Stimulated activated CD4-positive, alpha-beta T cell treated with anti-CD3 and anti-CD28 coated beads, Interleukin-2, amount 100 ng/mL, for 48 hours (primary cell): ENCODE results near the gene ATP5PD.

Experiments
- DNase-seq, 2 donors: peaks; one replicate each; pipeline ENCODE4 v3.0.0-alpha.2; 2020

ATP5PD gene

DNA sequence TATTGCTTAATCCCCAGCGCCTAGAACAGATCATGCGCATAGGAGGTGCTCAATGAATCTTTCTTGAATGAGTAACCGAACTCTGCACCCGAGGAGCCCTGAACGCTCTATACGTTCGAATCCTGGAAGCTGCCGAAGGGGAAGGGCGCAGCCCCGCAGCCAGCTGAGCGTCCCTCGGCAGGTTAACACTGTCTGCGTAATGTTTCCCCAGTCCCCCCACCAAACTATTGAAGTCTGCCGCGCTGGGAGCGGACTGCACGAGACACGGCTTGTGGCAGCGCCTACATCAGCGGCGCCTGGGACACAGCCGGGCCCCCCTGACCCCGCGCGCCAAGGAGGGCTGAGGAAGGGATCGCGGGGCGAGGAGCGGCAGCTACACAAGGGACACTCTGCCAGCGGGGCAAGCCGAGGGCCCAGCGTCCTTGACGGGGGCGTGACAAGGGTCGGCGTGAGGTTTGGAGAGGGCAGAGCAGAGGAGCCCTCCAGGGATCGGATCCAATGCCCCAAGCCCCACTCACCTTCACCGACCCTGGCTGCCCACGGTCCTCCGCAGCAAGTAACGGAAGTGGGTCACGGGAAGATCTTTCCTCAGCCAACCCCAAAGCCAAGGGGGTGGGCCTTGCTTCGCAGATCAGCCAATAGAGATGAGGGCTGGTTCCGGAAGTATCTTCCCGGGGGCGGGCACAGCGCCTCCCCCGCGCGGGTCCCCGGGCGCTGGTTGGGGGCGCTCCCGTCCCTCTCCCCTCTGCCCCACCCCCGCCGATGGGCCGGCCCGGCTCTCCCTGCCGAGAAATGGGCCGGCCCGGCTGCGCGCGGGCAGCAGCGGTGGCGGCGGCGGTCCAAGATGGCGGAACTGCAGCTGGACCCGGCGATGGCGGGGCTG lies at the start of gene ATP5PD, which contains the start of gene KCTD2:
Gene ATP5PD (minus strand): TSS at position 563 of the 883 bp plus-strand sequence. CDS start 4,319 bp downstream, outside the sequence.
Gene KCTD2 (plus strand): TSS at position 819 of the 883 bp plus-strand sequence. CDS start 26 bp downstream, at position 845.
- DNase-seq = peak; percentile 90 to 92

DNA sequence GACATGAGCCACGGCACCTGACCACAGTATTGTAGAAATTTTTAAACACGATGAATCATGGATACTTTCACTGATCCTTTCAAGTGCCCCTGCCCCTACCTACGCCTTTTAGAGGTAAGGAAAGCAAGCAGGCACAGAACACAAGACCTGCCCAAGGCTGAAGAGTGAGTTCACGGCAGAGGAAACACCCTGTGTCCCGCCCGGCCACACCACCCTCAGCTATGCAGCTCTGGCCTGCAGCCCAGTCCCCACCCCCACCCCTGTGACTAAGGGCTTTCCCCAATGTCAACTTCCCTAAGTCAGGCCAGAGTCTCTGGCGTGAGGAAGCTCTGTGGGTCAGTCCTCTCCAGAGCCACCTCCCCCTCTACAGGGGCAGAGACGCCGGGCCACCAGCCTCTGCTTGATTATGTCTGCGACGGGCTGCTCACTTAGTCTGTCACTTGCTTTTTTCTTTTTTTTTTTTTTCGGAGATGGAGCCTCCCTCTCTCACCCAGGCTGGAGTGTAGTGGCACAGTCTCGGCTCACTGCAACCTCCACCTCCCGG lies 49.4 kb upstream of the ATP5PD start:
- DNase-seq = no peak

DNA sequence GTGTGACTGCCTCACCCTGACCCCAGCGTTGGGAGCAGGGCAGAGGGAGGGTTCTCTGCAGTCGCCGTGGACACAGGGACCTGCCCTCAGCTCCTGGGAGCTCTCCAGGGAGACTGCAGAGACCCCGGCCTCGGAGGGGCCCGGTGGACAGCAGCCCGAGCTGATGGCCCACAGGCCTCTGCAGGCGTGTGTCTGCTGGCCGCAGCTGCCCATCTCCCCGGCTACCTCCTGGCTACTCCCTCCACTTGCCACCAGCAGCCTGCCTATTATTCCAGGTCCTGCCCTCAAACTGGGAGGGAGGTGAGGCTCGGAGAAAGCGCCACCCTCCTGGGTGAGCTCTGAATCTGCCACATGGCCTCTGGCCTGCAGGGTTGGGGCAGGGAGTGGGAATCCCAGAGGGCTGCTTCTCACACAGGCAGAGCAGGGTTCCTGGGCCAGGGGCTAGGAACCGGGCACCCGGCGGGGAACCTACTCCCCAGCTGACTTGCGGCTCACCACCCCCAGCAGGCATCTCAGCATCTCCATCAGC lies 48.2 kb upstream of the ATP5PD start:
- DNase-seq = no peak

DNA sequence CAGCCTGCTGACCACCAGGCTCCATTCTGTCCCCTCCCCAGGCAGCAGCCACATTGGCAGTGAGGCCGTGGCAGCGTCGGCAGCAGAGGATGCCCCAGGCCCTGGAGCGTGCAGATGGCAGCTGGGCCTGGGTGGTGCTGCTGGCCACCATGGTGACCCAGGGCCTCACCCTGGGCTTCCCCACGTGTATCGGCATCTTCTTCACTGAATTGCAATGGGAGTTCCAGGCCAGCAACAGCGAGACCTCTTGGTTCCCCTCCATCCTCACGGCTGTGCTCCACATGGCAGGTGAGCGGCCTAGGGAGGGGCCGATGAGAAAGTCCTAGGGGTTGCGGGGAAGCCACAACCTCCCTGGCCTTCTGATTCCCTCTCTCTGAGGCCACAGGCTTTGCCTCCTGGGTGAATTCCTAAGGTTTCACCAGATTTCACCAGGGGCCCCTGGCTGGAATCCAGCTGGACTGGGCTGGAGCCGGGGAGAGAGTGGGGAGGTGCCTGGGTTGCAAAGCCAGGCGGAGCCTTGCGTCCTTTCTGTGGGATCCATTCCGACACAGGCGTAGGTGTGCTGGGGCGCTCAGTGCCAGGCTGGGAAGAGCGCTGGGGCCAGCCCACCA lies 46.9 kb upstream of the ATP5PD start:
- DNase-seq = no peak

DNA sequence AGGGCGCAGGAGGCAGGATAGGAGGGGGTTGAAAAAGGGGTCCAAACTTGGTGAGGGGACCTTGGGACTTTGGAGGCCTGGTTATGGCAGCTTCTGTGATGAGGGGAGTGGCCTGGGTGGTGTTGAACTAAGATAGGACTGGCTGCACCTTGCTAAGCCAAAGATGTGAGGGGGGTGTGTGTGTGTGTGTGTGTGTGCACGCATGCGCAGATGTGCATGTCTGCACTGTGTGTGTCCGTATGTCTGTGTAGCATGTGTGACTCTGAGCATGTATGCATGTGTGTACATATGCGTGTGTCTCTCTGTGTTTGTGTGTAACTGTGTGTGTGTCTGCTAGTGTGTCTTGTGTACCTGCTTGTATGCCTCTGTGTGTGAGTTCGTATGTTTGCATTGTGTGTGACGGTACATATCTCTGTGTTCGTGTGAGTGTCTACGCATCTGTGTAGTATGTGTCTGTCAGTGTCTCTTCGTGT lies 45.1 kb upstream of the ATP5PD start:
- DNase-seq = no peak

DNA sequence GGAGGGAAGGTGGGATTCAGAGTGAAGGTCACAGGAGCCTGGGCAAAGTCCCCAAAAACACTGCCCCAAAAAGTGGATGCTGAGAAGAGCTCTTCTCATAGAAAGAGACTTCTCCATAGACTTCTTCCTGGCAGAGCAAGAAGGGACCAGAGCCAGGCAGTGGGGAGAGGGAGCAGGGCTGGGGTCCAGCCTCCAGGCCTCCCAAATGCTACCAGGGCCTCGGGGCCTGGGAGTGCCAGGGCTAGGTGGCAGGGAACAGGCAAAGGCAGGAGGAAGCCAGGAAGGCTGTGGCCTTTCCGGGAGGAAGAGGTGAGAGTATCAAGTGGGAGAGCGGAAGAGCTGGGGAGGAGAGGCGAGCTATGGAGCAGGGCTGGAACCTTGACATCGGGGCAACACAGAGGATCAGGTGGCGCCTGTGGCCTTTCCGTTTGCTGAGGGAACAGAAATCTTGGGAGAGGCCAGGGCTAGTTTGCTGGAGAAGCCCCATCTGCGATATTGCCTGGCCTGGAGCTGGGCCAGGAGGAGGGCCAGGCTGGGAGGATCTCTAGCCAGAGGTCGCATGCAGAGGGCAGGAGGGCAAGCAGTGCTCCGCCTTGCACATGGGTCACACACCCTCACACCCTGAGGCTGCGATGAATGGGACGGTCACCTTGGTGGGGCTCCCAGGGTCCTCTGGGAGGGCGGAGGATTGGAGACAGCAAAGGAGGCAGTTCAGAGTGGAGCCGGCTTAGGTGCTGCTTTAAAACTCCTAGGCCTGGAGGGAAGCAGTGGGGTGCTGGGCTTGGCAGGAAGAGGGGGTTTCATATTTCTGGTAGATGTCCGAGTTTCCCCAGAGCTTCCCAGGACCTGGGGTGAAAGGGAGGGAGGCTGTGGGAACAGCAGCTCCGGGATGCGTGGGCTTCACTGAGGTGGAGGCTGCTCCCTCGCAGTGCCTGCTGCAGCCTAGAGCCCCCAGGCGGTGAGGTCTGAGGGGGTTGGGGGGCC lies 44.4 kb upstream of the ATP5PD start:
- DNase-seq = no peak

DNA sequence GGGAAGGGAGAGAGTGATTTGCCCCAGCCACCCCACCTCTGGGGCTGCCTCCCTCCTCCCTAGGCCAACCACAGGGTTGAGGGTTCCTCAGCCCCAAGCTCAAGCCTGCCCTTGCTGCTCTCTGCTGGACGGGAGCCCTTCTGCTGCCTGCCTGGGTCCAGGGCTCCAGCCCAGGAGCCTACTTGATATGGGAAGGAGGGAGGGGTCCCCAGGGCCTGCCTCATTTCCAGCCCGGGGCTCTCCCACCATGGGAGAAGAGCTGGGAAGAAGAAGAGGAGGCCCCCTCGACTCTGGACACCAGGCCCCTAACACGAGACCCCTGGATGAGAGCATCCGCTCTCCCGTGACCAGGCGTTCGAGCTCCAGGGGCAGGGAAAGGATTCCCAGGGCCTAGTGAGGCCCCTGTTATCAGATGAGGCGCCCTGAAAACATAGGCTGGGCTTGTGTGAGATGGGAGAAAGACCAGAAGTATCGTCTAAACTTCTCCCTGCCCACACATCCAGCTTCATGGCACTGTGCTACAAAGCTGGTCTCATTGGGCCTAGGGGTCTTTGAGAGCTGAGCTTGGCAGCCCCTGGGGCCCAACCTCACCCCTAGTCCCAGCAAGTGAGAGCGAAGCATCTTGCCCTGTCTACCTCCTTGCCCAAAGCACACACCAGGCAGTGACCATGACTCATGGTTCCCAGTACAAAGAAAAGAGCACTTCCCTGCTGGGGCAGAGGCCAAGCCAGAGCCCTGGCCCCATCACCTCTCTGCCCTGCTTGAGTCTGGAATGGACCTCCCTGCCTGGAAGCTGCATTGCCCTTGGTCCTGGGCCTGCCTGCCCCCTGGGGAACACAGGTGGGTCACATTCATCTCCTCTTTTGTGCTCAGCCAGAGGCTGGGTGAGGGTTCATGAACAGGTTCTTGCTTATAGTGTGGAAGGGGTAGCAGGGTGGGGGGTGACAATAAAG lies 42.0 kb upstream of the ATP5PD start:
- peak in 1 of 2 donors; percentile 18 for DNase-seq

DNA sequence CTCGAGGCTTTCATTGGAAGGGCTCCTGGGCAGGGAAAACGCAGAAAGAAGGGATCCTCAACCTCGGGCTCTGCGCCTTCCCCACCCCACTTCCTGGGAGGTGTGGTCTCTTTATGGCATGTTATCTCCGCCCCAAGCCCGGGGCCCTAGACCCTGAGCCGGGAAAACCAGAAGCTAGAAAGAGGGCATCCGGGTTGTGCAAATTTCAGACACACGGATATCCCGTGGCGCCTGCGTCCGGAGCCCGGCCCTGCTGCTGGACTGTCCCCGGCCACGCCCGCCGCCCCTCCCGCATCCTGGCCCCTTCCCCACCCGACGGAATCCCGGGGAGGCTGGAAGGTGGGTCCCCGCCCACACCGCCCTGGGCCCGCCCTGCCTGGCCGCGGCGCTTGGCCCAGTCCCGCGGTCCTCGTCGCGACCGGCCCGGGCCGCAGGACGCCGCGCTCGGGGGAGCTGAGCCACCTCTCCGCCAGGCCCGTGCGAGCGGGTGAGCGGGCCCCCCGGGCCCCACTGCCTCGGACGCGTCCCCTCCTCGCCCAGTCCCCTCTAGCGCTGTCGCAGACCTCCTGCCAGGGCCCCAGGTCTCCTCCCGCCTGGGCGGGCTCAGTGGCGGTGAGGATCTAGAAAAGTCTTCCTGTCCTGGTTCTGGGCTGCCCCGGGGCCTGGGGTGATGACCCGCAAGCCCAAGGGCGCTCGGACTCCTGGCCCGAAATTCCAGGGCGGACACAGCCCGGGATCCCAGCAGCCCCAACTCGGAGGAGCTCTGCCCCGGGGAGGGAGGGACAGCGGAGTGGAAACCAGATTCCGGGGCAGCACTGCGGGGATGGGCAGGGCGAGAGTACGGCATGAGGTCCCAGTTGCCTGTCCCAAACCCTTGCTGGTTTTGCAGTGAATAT lies 41.0 kb upstream of the ATP5PD start, which contains the start of gene SLC16A5:
Gene SLC16A5 (plus strand): TSS at position 397 of the 896 bp plus-strand sequence. CDS start 5,683 bp downstream, outside the sequence.
- DNase-seq = peak in 1 of 2 donors; percentile 33

DNA sequence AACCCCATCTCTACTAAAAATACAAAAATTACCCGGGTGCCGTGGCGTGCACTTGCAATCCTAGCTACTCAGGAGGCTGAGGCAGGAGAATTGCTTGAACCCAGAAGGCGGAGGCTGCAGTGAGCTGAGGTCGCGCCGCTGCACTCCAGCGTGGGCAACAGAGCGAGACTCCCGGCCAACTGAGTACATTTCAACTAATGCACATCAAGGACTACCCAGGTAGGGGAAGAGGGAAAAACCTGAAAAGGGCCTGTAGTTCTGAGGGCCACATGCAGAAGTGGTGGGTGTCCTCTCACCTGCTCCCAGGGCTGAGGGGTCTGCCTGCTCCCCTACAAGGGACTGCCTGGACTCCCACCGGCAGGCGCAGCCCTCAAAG lies 40.4 kb upstream of the ATP5PD start:
- DNase-seq = no peak

DNA sequence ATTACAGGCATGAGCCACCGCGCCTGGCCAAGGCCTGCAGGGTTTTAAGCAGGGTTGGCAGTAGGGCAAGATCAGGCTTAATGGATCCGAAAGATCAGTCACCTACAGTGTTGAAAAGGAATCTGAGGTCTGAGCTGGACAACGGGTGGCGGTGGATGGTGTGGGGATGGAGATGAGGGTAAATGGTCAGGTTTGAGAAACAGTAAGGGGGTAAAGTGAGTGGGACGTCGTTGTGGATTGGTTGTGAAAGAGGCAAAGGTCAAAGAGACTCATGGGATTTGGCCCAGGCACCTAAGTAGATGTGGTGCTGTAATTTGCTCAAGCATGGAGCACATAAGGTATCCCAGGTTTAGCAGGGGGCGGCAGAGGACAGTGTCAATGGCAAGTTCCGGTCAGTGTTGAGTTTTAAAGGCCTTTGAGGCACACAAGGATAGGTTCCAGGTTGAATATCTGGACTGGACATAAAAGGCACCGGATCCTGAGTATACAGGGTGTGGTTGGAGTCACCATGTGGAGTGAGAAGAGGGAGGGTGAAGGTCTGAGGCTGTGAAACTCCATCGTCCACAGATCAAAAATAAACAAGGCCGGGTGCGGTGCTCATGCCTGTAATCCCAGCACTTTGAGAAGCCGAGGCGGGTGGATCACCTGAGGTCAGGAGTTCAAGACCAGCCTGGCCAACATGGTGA lies 39.9 kb upstream of the ATP5PD start:
- no peak for DNase-seq

DNA sequence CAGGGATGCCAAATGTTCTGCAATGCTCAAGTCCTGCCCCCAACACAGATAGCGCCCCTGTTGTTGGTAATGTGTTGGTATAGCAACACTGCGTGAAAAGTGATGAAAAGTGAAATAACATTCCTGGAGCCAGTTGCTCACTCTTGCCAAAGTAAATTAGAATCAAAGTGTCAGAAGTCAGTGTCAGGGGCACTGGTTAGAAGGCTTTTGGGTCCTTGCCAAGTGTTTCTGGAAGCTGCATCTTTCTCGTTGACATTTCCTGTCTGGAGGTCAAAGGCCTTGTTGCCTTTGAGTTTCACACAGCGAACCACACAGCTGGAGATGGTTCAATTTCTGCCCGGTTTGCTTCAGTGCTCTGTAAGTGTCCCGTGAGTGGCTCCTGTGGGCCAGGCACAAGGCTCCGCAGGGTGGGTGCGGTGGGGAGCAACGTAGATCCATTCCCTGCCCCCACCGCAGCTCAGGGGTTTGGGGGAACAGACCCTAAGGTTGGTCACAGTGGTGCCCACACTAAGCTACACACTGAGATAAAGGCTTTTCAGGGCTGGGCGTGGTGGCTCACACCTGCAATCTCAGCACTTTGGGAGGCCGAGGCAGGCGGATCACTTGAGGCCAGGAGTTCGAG lies 37.4 kb upstream of the ATP5PD start:
- DNase-seq = no peak

DNA sequence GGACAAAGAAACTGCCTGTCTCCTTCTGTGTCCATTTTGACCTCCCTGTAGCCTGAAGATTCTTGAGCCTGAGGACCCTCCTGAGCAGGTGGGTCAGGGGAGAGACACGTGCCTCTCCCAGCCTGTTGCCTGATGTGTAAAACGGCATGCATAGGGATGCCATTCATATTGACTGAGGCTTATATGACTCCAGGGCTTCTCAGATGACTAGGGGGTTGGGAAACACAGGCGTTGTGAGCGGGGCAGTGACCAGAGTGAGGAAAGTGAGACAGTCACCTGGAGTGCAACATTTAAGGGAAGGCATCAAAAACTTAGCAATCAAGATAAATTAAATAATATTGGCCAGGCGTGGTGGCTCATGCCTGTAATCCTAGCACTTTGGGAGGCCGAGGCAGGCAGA lies 35.9 kb upstream of the ATP5PD start:
- no peak for DNase-seq

DNA sequence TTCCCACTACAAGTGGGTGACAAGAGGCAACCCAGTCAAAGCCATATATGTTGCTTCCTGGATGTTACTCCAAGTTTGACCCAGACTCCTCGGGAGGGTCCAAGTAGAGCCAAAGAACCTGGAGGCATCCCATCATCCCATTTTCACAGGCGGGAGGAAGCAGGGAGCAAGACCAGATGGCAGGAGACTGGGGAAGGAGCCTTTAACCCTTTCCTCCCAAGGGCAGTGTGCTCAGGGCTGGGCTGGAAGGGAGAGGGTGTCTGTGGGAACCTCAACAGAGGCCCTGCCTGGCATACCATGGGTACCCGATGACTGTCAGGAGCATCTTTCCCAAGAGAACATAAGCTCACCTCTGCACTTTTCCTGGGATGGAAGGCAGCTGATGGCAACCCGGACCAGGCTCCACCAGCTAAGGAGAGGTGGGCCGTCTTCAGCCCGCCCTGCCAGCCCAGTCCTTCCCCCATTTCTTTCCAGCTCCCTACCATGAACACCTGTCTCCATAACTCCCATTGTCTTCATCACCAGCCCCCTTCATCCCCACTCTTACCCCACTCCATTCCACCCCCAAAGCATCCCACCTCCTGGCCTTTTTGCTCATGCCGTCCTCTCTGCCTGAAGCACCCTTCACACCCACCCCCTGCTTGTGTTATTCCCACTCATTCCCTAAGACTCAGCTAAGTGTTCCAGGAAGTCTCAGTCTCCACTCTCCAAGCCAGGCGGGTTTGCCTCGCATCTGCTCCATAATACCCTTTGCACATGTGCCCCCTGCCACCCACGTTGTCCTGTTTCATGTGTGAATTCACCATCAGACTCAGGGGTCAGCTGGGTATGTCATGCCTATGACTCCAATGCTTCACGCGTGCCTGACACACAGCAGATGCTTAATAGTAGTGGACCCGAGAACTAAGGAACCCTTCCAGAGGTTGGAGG lies 35.1 kb upstream of the ATP5PD start:
- no peak for DNase-seq

DNA sequence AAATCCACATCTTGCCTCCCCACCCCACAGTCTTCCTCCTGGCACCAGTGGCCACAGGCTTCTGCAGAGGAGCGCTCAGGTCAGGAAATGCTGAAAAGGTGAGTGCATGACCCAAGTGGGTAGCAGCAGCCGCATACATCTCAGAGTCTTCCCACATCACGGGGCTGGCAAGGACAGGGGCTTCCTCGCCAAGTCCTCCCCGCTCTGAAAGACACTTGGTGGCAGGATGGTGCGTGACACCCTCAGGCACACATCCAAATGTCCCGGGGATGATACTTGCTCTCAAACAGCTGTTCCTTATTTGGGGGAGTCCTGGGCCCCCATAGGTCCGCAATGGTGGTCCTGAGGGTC lies 32.2 kb upstream of the ATP5PD start:
- no peak for DNase-seq

DNA sequence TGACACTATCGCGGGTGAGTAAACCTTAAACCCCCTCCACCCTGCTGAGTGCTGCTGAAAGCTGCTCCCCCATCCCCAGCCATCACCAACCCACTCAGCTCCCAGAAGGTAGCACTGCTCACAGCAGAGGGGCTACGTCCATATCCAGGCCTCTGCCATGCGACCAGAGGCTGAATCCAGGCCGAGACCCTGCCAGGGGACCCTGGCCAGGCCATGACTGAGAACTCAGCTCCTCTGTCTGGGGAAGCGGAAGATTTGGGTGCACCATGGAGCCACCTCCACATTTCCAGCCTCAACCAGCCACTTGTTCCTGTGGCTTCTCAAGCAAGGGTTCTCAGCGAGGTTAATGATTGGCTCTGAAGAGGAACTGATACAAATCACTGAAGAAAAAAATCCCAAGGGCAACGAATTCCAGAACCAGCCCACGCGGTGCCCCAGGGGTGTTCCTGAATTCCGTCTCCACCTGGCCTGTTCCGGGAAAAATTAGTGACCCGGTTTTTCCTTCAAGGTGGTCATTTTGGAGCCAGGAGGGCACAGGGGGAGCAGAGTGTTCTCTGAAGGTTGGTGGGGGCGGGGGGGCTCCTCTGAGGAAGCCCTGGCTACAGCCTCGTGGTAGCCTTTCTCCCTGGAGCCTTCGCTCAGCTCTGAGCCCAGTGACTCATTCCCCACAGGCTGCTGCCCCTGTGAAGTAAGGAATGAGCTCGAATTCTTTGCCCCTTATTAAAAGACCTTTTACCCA lies 31.7 kb upstream of the ATP5PD start:
- DNase-seq = peak in 1 of 2 donors; percentile 13

DNA sequence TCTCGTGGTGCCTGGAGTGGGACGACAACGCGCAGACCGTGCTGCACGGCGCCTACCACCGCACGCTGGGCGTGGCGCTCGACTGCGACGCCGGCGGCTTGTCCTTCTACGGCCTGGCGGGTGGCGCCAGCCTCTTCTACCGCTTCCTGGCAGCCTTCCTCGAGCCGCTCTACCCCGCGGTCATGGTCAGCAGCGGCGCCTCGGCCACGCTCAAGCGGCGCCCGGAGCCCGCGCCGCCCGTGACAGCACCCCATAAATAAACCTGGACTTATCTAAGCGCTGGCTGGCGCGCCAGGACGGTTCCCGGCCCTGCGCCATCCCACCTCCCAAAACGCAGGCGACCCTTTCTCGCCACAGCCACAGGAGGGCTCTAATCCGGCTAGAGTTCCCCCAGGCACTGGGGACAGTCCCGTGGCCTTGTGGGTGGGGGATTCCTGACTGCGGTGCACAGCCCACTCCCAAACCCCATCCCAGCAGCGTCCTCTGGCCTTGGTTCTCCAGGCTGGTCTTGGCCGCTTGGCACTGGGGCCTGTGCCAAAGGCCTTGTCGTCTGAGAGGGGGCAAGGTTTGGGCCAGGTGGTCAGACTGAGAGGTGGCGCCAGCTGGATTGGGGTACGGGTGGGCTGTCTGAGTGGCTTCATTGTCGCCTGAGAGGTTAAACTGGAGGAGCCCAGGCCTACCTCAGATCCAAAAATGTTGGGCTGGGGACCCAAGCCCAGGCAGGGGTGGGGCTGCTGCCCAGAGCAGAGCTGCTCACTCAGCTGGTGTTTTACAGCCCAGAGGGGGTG lies 30.9 kb upstream of the ATP5PD start:
- peak; percentile 33 to 40 for DNase-seq
